CD4-positive, alpha-beta T cell treated with Interleukin-17A for 1 hour (primary cell): Measurements from ENCODE around the gene KRTAP2-1.
"Not testable (repeated sequence)": the region's sequence is repeated elsewhere in the genome, so short reads cannot be mapped to it uniquely, and the experiment has no call there.

Experiments
- DNase-seq: peaks from one replicate; pipeline ENCODE4 v3.0.0-alpha.2; 2020

Gene KRTAP2-1

DNA sequence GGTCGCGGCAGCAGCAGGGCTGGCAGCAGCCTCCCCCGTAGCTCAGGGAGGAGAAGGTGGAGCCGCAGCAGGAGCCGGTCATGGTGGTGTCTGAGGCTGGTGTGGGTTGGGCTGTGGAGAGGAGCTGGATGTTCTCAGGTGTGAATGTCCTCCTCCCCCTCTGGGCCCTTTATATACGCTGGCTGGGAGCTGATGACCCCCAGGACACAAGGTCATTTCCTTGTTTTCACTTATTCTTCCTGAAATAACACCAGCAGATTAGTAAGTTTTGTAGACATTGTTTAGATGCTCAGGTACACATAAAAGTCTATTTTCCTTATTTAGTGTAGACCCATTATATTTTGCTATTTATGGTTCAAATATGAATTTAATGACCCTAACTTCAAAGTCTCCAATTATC lies 8.0 kb upstream of the KRTAP2-1 start, which contains the start of gene KRTAP2-2:
TSS of gene KRTAP2-2 (minus strand) at position 101 of the 400 bp plus-strand sequence. CDS start at position 82, 19 bp downstream.
- DNase-seq: not testable (repeated sequence)

DNA sequence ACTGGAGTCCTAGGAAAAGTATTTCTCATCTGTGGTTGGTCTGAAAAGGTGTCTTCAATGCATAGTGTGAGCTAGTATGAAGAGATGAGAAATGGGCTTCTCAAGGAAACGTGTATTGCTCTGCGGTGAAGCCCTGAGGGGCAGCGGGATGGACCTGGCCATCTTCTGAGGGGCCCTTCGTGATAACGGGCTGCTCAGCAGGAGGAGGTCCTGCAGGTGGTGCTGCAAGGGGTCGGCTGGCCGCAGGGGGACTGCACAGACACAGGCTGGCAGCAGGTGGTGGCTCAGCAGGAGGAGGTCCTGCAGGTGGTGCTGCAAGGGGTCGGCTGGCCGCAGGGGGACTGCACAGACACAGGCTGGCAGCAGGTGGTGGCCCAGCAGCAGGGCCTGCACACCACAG lies 7.4 kb upstream of the KRTAP2-1 start:
- not testable (repeated sequence) for DNase-seq

DNA sequence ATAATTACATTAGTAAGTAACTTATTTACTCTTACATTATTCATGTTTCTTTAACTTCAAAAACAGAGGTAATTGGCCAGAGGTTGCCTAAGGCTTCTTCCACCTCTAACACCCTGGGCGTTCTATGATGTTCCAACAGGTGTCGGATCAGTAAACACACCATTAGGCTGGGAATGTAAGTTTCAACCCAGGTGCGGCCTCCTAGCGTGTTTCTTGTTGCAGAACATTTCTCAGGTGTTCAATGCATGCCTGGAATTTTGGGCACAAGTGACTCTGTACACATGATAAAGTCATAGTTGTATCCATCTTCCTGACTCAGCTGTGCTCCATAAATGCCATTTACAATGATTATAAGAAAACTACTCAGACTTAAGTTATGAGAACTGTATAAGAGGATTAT lies 6.9 kb upstream of the KRTAP2-1 start:
- DNase-seq: no peak

DNA sequence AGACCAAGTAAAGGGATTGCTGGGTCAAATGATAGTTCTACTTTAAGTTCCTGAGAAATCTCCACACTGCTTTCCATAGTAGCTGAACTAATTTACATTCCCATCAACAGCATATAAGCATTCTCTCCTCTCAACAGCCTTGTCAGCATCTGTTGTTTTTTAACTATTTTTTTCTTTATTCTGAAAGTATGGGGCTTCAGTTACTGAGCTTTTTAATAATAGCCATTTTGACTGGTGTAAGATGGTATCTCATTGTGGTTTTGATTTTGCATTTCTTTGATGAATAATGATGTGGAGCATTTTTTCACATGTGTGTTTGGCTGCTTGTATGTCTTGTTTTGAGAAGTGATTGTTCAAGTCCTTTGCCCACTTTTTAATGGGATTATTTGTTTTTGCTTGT lies 5.5 kb upstream of the KRTAP2-1 start:
- DNase-seq: no peak

DNA sequence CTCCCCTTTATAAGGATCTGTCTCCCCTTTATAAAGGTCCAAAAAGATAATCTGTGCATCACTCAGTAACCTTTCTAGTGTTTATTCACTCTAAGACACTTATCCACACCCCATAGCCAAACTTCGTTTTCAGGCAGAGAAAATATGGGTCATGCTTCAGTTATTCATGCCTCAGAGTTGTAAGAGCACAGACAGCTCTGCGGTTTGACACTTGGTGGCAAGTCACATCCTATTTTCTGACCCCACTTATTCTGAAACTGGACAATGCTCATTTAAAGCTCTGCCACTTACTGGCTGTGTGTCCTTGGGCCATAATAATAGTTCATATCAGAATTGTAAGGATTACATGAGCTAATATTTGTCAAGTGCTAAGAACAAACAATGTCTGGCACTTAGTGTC lies 2.0 kb upstream of the KRTAP2-1 start:
- no peak for DNase-seq

DNA sequence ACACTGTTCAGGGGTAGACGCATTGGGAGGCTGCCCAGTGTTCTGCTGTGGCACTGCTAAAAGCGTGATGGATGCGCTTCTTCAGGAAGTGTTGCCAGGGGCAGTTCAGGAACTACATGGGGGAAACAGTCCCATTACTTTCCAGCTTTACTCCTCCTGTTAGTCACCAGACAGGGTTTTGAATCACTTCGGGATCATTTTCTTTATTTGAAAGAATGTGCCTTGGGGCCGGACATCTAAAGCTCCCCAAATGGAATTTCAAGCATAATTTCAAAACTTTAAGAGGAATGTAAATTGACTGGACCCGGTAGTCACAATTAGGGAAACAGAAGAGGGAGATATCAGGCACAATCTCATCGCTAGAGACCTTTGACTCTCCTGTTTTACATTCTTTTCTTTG lies 1.3 kb upstream of the KRTAP2-1 start:
- DNase-seq: no peak

DNA sequence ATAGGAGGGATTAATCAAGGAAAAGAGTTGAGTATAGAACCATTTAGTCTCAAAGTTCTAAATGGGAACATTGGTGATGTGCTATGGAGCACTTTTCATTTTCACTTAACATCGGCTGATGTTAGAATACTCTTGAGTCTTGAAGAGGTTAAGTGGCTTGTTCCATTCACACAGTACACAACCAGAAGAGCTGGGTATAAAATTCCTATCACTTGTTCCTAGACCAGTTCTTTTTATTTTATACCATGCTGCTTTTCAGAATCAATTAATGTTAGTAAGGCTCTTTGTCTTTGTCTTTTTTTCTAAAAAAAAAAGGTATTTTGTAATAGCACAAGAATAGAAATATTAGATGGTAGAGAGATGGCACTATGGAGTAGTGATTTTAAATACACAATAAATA lies 4.2 kb downstream of the KRTAP2-1 start:
- no peak for DNase-seq

DNA sequence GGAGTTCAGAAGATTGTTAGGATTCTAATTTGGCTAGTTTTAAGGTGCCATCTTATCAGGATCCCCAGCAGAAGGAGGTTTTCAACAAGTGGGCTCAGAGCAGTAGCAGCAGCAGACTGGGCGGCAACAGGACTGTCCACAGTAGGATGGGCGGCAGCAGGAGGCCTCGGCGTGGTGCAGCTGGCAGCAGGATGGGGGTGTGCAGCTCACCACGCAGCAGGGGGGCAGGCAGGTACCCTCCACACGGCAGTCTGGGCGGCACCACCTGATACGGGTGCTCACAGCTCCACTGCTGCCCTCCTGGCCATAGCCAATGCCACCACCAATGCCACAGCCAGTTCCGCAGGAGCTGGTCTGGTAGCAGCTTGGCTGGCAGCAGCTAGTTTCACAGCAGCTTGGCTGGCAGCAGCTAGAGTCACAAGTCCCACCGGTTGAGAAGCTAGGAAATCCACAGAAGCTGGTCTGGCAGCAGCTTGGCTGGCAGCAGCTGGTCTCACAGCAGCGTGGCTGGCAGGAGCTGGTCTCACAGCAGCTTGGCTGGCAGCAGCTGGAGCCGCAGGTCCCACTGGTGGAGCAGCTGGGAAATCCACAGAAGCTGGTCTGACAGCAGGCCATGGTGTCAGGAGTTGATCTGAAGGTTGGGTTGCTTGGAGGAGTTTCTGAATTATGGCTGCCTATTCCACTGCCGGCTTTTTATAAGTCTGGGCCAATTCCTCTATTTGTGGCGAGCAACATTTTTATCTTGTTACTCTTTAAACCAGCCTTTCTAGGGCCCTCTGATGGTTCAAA lies 6.1 kb downstream of the KRTAP2-1 start, which contains the start of gene KRTAP1-1:
TSS of gene KRTAP1-1 (minus strand) at position 668 of the 789 bp plus-strand sequence. CDS start at position 615, 53 bp downstream.
- not testable (repeated sequence) for DNase-seq

DNA sequence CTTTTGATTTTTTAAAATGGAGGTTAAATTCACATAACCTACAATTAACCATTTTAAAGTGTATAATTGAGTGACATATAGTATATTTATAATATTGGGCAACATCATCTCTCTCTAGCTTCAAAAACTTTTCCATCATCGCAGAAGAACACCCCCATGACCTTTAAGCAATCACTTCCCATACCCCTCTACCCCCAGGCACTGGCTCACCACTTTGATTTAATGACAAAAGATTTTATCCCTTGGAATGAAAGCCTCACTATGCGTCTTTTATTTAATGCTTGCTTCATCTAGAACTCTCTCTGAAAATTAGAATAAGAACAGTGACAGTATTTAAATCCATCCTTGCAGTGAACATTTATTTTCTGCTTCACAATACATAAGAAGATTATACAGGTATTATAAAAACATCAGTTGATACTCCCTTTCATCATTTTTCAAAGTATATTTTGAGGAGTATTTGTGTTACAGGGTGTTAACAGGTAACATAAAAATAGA lies 9.2 kb downstream of the KRTAP2-1 start:
- no peak for DNase-seq

DNA sequence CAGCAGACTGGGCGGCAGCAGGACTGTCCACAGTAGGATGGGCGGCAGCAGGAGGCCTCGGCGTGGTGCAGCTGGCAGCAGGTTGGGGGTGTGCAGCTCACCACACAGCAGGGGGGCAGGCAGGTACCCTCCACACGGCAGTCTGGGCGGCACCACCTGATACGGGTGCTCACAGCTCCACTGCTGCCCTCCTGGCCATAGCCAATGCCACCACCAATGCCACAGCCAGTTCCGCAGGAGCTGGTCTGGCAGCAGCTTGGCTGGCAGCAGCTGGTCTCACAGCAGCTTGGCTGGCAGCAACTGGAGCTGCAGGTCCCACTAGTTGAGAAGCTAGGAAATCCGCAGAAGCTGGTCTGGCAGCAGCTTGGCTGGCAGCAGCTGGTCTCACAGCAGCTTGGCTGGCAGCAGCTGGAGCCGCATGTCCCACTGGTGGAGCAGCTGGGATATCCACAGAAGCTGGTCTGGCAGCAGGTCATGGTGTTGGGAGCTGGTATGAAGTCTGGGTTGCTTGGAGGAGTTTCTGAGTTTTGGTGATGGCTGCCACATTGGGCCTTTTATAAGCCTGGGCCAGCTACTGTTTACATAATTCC lies 12.7 kb downstream of the KRTAP2-1 start, which contains the start of gene KRTAP1-3:
TSS of gene KRTAP1-3 (minus strand) at position 529 of the 590 bp plus-strand sequence. CDS start at position 476, 53 bp downstream.
- DNase-seq: not testable (repeated sequence)

DNA sequence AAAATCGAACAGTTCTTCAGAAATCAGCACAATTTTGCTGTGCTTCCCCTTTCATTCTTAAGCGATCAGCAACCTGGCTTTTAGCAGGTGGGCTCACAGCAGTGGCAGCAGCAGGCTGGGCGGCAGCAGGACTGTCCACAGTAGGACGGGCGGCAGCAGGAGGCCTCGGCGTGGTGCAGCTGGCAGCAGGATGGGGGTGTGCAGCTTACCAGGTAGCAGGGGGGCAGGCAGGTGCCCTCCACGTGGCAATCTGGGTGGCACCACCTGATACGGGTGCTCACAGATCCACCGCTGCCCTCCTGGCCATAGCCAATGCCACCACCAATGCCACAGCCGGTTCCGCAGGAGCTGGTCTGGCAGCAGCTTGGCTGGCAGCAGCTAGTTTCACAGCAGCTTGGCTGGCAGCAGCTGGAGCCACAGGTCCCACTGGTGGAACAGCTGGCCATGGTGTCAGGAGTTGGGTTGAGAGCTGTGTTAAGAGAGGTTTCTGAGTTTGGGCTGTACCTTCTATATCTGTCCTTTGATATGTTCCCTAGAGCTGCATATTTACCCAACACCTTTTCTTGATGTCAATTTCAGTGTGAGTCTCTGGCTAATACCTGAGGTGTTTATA lies 17.4 kb downstream of the KRTAP2-1 start, which contains the start of gene KRTAP1-4:
TSS of gene KRTAP1-4 (minus strand) at position 563 of the 613 bp plus-strand sequence. CDS start at position 446, 117 bp downstream.
- no peak for DNase-seq

DNA sequence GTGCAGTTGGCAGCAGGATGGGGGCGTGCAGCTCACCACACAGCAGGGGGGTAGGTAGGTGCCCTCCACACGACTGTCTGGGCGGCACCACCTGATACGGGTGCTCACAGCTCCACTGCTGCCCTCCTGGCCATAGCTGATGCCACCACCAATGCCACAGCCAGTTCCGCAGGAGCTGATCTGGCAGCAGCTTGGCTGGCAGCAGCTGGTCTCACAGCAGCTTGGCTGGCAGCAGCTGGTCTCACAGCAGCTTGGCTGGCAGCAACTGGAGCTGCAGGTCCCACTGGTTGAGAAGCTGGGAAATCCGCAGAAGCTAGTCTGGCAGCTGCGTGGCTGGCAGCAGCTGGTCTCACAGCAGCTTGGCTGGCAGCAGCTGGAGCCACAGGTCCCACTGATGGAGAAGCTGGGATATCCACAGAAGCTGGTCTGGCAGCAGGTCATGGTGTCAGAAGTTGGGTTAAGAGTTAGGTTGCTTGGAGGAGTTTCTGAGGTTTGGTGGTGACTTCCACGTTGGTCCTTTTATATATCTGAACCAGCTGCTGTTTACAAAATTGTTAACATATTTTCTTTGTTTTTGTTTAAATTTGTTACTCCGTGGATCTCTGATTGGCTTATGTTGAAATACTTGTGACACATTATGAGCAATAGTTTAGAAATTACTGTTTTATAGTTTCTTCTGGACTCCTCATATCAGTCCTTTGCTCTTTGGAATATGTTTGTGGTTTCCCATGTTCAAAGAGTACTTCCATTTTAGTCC lies 20.2 kb downstream of the KRTAP2-1 start, which contains the start of gene KRTAP1-5:
TSS of gene KRTAP1-5 (minus strand) at position 494 of the 757 bp plus-strand sequence. CDS start at position 441, 53 bp downstream.
- no peak for DNase-seq

DNA sequence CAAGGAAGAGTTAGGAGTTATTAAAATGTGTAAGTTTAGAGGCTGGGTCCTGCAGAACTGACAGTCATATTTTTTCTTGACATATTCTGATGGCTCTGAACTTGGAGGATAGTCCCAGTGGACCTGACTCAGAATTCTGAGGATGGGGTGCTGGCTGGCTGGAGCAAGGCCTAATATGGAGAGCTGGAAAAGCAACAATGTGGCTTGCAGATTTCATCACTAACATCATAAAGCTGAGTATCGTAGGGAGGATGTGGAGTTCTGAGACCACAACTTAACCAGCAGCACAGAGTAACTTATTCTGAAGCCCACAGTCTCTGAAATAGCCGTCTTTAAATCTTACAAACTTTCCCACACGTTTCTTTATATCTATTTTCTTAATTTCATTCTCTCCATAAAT lies 22.4 kb downstream of the KRTAP2-1 start:
- DNase-seq: no peak

DNA sequence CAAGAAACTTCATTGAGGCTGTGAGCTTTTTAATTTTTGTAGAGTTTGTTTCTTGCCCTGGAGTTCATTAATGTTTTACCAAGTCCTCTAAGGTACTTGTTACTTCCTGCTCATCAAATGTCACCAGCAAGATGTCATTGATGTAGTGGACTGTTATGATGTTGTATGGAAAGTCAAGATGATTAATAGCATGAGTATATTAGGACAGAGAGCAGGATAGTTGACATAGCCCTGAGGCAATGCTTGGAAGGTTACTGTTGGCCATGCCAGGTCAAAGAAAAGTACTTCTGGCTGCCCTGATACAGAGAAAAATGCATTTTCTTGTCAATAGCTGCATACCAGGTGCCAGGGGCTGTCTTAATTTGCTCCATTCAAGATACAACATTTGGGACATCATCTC lies 26.8 kb downstream of the KRTAP2-1 start:
- DNase-seq: no peak

DNA sequence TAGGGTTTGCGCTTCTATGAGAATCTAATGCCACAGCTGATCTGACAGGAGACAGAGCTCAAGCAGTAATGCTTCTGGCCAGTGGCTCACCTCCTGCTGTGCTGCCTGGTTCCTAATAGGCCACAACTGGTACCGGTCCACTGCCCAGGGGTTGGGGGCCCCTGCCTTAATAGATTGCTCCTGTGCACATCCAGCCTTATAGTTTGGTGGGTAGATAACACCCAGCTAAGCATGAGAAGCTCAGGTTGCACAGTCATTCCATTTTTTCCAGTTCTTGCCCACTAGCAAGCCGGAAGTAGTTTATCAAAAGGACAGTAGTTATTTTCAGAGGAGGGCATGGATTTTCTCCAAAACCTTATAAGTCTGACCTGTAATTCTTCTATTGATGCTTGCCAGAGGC lies 27.7 kb downstream of the KRTAP2-1 start:
- no peak for DNase-seq

DNA sequence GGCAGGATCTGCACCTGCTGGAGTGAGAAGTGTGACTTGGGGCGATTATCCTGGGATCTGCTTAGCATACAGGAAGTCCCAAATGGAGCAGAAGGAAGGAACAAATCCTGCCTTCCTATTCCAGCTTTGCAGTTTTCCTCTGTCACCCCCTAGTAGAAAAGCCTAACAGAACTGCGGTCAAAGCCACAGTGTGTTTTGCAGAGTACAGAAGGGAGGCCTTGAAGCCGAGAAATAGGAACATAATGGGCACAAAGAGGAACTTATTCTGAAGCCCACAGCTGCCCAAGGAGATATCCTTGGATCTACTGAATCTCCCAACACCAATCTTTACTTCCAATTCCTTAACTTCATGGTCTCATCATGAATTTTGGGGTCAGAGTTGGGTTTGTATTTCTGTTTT lies 28.6 kb downstream of the KRTAP2-1 start:
- no peak for DNase-seq

DNA sequence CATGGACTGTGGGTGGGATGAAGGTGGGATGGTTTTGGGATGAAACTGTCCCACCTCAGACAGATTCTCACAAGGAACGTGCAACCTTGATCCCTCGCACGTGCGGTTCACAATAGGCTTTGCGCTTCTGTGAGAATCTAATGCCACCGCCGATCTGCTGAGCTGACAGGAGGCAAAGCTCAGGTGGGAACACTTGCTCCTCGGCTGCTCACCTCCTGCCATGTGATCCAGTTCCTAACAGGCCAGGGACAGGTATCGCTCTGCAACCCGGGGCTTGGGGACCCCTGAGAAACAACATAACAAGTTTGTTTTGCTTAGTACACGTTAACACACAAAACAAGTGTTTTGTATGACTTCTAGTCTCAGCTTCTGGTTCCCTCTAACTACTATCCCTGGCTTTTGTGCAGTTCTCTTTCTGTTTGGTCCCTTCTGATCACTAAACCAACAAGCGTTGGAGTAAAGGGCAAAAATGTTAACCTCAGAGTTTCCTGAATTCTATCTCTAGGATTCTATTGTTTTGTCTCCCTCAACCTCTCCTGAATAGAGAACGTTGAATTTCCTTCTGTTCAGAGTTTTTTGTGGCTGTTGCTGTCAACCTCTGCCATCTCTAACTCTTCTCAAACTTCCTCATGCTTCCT lies 30.4 kb downstream of the KRTAP2-1 start:
- DNase-seq: no peak

DNA sequence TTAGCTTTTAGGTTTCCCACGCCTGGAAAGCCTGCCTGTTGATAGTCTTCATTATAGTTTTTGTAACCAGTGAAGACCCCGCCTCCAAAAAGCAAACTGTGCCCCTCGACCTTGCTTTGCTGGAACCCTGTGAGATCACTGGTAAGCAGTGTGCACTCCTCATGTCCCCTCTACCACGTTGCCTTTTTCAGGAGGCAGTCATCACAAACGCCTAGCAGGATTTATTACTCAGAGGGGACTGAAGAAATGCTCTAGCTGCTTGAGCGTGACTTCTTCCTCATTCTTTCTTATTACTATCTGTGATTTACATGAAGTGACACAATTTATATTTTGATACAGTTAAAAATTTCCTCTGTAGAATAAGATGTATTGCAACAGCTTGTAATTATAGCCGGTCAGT lies 31.7 kb downstream of the KRTAP2-1 start:
- DNase-seq: no peak

DNA sequence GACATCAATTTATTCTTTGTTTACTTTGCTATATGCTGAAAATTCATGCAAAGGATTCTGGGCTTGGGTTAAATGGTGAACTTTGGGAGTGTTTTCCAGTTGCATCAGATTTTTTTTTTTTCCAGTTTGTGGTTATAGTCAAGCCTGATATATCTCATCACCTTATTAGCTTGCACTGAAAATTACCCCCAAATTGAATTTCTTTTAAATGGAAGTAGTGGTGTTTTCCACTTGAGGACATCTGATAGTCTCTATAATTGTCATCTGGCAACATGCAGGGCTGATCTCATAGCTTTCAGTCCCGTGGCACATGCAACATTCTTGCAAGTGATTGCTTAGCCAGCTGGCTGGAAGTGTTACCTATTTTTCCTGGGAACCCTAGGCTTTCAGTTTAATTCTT lies 33.5 kb downstream of the KRTAP2-1 start:
- no peak for DNase-seq

DNA sequence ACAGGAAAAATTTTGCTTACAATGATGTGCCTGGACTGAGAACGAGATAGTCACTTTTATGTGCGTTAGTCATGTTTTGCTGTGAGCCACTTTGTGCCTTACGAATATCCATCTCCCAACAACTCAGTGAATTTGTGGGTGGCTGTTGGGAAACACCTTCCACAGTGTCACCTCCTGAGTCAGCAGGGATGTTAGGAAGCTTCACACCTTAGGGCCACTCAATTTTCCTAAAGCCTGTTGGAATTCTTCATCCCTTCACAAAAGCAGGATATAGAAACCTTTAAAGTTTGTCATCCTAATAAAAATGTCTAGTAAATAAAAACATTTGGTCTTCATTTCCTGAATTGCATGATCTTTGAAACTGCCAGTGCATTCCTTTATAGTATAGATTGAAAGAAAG lies 33.9 kb downstream of the KRTAP2-1 start:
- no peak for DNase-seq

DNA sequence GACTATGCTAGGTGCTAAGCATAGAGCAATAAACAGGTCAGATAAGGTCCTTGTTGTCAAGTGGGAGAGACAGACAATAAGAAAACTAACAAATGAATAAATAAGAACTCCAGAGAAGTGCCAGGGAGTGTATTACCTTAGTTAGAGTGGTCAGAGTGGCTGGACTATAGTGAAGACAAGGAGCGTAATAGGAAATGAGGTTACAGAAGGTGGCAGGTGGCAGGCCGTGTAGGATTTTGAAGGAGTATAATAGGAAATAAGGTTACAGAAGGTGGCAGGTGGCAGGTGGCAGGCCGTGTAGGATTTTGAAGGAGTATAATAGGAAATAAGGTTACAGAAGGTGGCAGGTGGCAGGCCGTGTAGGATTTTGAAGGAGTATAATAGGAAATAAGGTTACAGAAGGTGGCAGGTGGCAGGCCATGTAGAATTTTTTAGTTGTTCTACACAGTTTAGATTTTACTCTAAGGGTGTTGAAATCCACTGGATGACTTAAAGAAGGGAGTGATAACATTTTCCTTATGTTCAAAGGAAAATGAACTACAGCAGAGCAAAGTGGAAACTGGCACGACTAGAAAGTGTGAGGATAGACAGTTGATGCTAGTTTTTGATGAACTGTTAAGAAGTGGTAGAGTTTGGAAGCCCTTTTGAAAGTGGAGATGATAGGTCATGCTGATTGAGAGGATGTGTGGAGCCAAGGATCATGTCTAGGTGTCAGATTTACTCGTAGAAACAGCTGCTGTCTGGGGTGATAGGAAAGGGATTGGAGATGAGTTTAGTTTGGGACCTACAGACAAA lies 34.6 kb downstream of the KRTAP2-1 start:
- DNase-seq: no peak
